SK-N-MC (cell line): Measurements from ENCODE around the gene CCDC30.
"Not testable (repeated sequence)": the region's sequence is repeated elsewhere in the genome, so short reads cannot be mapped to it uniquely, and the experiment has no call there.

Source experiments
- EZH2 ChIP-seq: fragments of 200-600 bp; sonication (generic); IDR thresholded peaks from one replicate; pipeline ENCODE4 v1.6.1; 2017; ENCODE audit warnings: antibody characterized with exemption
- POLR2AphosphoS5 ChIP-seq: IDR thresholded peaks from 2 replicates; pipeline ENCODE4 v1.6.1; 2012; ENCODE audit warnings: mild to moderate bottlenecking, low read depth, low read length, borderline replicate concordance

DNA sequence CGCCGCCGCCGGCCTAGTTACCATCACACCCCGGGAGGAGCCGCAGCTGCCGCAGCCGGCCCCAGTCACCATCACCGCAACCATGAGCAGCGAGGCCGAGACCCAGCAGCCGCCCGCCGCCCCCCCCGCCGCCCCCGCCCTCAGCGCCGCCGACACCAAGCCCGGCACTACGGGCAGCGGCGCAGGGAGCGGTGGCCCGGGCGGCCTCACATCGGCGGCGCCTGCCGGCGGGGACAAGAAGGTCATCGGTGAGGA lies 219.3 kb downstream of the CCDC30 start:
- not testable (repeated sequence) for TF ChIP-seq EZH2, POLR2AphosphoS5
